AG09309 (cell line): ENCODE measurements around the gene ROBO3.

ENCODE experiments used
- DNase-seq: peaks from one replicate; pipeline ENCODE4 v3.0.0-alpha.2; 2010; ENCODE audit warnings: low read depth
- H3K4me3 ChIP-seq: 2 replicates; pipeline ENCODE4 v1.5.1; 2011; ENCODE audit warnings: mild to moderate bottlenecking, low read depth, low read length, moderate library complexity; ENCODE audit not compliant: control insufficient read depth
- TF ChIP-seq, protein P1 (sequence below): IDR thresholded peaks from 2 replicates; pipeline ENCODE4 v1.5.1; 2011; ENCODE audit warnings: mild to moderate bottlenecking, low read depth, low read length, inconsistent platforms; ENCODE audit not compliant: insufficient read depth, control insufficient read depth; ENCODE audit errors: missing control alignments

ROBO3 gene

DNA sequence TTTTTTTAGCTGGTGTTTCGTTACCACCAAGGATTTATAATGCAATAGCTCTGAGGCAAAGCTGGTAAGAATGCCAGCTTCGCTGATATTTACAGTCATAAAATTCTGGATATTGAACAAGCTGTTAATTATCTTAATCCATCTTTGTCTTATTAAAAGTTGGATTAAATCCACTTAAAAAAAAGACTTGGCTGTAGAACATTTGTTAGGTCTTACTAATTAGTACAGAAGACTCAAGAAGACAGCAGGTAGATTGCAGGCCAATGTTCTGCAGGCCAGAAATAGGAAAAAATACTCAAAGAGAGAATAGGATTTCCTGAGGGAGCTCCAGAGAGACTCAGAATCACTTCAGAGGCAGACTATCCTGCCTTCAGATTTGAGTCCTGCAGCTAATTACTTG lies 24.9 kb downstream of the ROBO3 start:
- H3K4me3 ChIP-seq = no peak overlapping the region
- DNase-seq = no peak
- TF ChIP-seq, protein P1, sequence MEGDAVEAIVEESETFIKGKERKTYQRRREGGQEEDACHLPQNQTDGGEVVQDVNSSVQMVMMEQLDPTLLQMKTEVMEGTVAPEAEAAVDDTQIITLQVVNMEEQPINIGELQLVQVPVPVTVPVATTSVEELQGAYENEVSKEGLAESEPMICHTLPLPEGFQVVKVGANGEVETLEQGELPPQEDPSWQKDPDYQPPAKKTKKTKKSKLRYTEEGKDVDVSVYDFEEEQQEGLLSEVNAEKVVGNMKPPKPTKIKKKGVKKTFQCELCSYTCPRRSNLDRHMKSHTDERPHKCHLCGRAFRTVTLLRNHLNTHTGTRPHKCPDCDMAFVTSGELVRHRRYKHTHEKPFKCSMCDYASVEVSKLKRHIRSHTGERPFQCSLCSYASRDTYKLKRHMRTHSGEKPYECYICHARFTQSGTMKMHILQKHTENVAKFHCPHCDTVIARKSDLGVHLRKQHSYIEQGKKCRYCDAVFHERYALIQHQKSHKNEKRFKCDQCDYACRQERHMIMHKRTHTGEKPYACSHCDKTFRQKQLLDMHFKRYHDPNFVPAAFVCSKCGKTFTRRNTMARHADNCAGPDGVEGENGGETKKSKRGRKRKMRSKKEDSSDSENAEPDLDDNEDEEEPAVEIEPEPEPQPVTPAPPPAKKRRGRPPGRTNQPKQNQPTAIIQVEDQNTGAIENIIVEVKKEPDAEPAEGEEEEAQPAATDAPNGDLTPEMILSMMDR = no peak

DNA sequence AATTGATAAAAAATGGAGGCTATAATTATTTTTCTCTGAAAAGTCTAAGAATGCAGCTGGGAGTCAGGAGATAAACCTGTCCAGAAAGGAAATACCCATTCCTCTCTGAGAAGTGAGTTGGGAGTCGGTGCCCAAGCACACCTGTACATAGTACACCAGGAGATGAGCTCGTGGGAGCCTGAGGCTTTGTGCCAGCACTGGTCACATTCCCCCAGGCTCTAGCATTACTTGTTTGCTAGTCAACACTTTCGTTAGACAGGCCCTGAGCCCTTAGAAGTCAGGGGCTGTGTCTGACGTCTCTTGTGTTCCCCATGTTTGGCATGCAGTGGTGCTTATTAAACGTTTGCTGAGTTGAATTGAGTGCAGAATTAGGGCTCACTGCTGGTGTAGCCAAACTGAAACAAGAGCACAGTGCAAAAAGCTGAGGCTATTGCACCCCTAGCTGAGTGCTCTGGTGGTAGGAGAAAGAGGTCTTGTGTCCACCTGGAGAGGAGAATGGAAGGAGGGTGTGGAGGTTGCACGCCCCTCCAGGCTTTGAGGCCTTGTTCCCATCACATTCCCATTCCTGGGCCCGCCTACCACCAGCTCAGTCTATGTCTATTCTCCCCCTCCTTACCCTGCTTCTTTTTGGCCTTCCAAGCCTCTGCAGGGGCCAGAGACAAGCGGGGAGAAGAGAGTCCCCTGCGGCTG lies 25.6 kb downstream of the ROBO3 start:
- H3K4me3 ChIP-seq = no peak overlapping the region

DNA sequence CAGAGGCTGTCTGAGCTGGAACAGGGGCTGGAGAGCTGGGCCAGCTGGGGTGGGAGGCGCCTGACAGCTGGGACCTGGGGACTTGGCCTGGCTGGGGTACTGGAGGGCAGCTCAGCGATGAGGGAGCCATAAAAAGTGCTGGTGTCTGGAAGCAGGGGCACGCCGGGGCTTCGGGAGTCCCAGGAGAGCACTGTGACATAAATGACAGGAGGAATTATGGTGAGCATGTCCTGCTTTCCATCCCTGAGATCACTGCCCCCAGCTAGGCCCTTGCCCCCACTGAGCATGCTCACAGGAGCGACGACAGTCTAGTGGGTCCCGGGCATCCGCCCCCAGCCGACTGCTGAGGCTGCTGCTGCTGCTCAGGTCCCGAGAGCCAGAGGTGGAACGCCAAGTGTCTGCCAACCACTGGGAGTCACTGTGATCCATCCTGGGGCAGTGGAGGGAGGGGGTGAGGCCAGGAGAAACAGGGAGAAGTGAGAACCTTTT lies 26.2 kb downstream of the ROBO3 start:
- no peak for DNase-seq
- TF ChIP-seq, protein P1 = peak; percentile 12
- H3K4me3 ChIP-seq = no peak overlapping the region

More for the DNA sequence above, 25.6 kb downstream of the ROBO3 start:
- no peak for DNase-seq
- TF ChIP-seq, protein P1 = no peak

DNA sequence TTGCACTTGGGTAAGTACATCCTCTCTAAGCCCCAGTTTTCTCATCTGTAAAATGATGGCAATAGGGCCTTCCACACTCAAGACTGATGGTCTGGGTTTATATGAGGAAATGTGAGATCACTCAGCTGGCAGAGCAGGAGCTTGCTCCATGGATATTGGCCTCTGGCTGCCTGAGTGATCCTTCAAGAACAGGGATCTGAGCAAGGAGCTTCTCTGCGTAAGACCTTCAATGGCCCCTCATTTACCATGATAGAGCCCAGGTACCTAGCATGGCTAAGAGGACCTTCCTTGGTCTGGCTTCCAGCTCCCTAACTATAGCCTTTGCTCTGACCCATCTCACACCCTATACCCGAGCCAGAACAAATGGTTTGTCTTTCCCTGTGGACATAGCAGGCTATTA lies 26.9 kb downstream of the ROBO3 start:
- TF ChIP-seq, protein P1 = no peak
- H3K4me3 ChIP-seq = no peak overlapping the region
- DNase-seq = no peak

DNA sequence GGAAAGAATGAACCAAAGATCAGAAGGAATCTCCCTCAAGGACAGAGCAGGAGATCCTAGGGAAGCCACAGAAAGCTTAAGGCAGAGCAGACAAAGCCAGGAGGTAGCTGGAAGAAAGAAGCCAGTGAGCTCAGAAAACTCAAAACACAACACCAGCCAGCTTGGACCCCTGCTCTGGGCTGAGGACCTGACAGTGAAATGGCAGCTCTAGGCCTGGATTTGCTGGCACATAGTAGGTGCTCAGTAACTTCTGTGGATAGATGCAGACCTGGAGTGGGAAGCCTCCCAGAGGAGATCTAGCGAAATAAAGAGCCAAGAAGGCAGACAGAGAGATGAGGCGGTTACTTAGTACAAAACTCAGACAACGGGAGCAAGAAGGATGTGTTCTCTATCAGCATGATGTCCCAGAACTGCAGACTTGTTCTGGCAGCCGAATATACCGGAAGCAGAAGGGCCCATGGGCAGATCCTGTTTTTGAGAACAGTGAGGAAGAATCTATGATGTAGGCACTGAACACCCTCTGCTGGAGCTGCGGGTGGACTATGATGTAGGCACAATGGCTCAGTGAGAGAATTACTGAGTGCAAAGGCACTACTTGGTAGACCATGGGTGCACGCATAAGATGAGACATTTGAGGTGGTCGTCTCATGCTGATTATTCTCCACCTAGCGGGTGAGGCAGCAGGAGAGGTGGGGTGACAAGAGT lies 27.7 kb downstream of the ROBO3 start:
- no peak overlapping the region for H3K4me3 ChIP-seq
- DNase-seq = no peak
- TF ChIP-seq, protein P1 = no peak

DNA sequence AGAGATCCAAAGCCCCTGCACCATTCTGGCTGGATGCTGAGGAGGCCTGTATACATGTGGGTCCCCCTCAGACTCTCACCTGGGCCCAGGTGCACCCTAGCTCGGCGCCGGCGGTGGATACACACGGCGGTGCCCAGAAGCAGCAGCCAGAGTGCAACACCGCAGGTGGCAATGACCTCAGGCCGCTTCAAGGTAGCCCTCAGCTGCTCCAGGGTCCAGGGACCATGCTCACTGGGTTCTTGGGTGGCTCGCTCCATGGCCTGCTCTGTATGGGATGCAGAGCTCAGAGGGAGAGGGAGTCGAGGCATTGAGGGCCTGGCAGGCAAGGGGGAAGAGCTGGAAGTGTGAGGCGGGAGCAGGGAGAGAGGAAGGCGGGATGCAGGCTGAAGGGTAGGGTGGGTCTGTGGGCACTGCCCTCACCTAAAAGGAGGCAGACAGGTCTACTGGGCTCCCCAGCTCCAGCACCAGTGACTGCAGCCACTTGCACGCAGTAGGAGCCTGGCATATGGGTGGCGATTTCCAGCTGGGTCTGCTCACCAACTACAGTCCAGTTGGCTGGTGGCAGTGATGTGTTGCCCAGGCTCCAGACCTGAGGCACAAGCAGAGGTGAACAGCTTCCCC lies 28.7 kb downstream of the ROBO3 start:
- DNase-seq = no peak
- TF ChIP-seq, protein P1 = no peak

More for the DNA sequence above, 28.7 kb downstream of the ROBO3 start:
- no peak overlapping the region for H3K4me3 ChIP-seq
